ENCODE measurements around the gene SDR42E1. TPM values are rescaled to one million over a fixed set of nuclear protein-coding genes. Genes with fewer than 3 reads are reported as not detected.

SDR42E1 gene
- total RNA-seq, 1 donor from 2014 or later: 0.37 TPM

DNA sequence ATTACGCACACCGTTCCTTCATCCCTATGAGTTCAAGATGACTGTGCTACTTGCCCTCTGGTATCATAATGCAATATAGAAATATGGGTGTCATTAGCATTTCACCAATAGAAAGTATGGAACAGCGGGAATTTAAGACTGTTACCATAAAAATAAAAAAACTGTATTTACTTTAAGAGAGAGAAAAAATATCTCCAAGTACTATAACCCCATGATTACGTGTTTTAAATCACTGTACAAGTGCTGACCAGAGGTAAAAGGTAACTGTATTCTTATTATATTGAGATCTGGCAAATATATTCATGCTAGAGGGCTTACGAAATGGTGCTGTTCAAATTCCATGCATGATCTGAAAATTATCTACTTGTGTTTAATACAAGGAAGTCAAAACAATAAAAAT lies 5.2 kb downstream of the SDR42E1 start:
- Histone ChIP-seq H2AFZ (replicated peaks) (no peak overlapping the region), H3K9ac (no peak overlapping the region), H3K27ac (no peak overlapping the region), H3K27me3 (no peaks in the 10 kb centered on the region), H3K36me3 (no peaks in the 10 kb centered on the region), H3K4me3 (no peak overlapping the region), H3K79me2 (ENCODE audit: low read depth) (no peaks in the 10 kb centered on the region), H3K4me1 (peaks cover 4% of the 10 kb centered on the region), H3K9me3 (ENCODE audit: low read depth) (peaks cover 6% of the 10 kb centered on the region), H3F3A (ENCODE audit: low read depth) (no peaks in the 10 kb centered on the region), H3K4me2 (no peak overlapping the region), H4K20me1 (ENCODE audit: low read depth) (no peaks in the 10 kb centered on the region)
- Mint-ChIP-seq H3K4me3 (no peak overlapping the region), H3K4me1 (peaks cover 12% of the 10 kb centered on the region), H3K27me3 (ENCODE audit: insufficient read depth, low read depth) (peaks cover 15% of the 10 kb centered on the region), H3K27ac (no peak overlapping the region), H3K9me3 (peaks cover 33% of the 10 kb centered on the region), H3K36me3 (no peaks in the 10 kb centered on the region)
- DNase-seq (ENCODE audit: low spot score): no peak
- TF ChIP-seq EZH2 (IDR thresholded peaks at IDR 0.05): no peak
- no peak for TF ChIP-seq EZH2phosphoT487 (IDR thresholded peaks at IDR 0.05)

DNA sequence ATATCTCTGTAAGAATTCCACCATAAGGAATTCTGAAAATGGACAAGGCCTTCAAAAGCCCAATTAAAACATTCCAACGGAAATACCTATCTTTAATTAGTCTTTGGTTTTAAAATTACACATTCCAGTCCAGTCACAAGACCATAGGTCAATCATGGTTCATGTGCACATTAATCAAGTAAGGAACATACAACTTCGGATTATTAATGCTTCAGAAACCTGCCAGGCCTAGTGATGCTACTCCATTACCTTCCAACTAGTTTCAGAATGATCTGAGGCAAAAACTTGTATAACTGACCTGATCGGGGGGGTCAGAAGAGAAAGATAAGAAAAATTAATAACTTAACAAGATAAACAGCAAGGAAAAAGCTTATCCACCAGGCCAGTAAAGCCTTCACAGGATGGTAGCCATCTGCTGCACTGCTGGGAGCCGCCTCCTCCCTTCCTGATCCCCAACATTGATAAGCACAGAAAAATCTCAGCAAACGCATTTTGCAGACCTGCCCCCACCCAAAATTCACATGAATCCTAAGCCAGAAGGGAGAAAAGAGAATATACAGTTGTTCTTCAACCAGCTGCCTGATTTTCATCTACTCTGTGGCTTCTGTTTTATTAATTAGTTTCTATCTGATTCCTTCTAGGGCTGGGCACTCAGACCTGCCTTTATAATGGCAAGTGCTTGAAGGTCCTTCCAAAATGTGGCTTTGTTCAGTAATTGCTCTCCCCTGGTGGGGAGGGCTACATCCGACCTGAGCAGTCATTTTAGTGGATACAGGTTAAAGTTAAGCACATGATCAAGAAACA lies 6.0 kb downstream of the SDR42E1 start:
- Histone ChIP-seq H3K27ac (no peak overlapping the region), H4K20me1 (ENCODE audit: low read depth) (no peaks in the 10 kb centered on the region), H3K79me2 (ENCODE audit: low read depth) (no peaks in the 10 kb centered on the region), H3K9me3 (ENCODE audit: low read depth) (peaks cover 4% of the 10 kb centered on the region), H3K9ac (no peak overlapping the region), H3K4me3 (no peak overlapping the region), H3K36me3 (no peaks in the 10 kb centered on the region), H3F3A (ENCODE audit: low read depth) (no peaks in the 10 kb centered on the region), H3K27me3 (no peaks in the 10 kb centered on the region), H3K4me2 (no peak overlapping the region), H3K4me1 (peaks cover 4% of the 10 kb centered on the region), H2AFZ (replicated peaks) (no peak overlapping the region)
- TF ChIP-seq EZH2phosphoT487 (IDR thresholded peaks at IDR 0.05) (no peak), EZH2 (IDR thresholded peaks at IDR 0.05) (no peak), CTCF (IDR thresholded peaks at IDR 0.05) (no peak)
- H3K27ac Mint-ChIP-seq: no peak overlapping the region
- H3K36me3 Mint-ChIP-seq: no peaks in the 10 kb centered on the region
- H3K9me3 Mint-ChIP-seq: peaks cover 25% of the 10 kb centered on the region
- no peak for DNase-seq (ENCODE audit: low spot score)
- H3K27me3 Mint-ChIP-seq (ENCODE audit: insufficient read depth, low read depth): peaks cover 11% of the 10 kb centered on the region
- no peak overlapping the region for H3K4me3 Mint-ChIP-seq
- H3K4me1 Mint-ChIP-seq: peaks cover 12% of the 10 kb centered on the region

DNA sequence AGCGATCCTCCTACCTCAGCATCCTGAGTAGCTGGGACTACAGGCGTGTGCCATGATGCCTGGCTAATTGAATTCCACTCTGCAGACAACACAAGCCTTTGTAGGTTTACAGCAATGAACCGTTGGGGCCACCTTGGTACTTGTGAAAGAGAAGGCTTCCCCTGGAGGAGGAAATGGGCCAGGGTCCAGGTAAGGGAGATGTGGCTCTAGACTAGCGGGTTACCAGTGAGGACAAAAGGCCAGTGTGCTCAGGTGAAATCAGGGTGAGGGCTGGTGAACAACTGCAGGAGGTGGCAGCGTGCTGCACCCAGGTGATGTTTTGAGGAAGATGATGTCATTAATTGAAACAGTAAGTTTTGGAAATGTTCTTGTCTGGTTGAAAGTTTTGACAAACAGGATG lies 6.7 kb downstream of the SDR42E1 start:
- Mint-ChIP-seq H3K4me1 (peaks cover 12% of the 10 kb centered on the region), H3K4me3 (no peak overlapping the region), H3K9me3 (peaks cover 19% of the 10 kb centered on the region), H3K36me3 (no peaks in the 10 kb centered on the region), H3K27me3 (ENCODE audit: insufficient read depth, low read depth) (peaks cover 11% of the 10 kb centered on the region), H3K27ac (no peak overlapping the region)
- no peaks in the 10 kb centered on the region for H3K79me2 ChIP-seq (ENCODE audit: low read depth)
- H3K9me3 ChIP-seq (ENCODE audit: low read depth): no peaks in the 10 kb centered on the region
- peaks cover 4% of the 10 kb centered on the region for H3K4me1 ChIP-seq
- H3K27ac ChIP-seq: no peak overlapping the region
- no peaks in the 10 kb centered on the region for H4K20me1 ChIP-seq (ENCODE audit: low read depth)
- TF ChIP-seq EZH2 (IDR thresholded peaks at IDR 0.05) (no peak), EZH2phosphoT487 (IDR thresholded peaks at IDR 0.05) (no peak), CTCF (IDR thresholded peaks at IDR 0.05) (no peak)
- H3K27me3 ChIP-seq: no peaks in the 10 kb centered on the region
- no peak overlapping the region for H3K9ac ChIP-seq
- H3K36me3 ChIP-seq: no peaks in the 10 kb centered on the region
- no peaks in the 10 kb centered on the region for H3F3A ChIP-seq (ENCODE audit: low read depth)
- H3K4me3 ChIP-seq: no peak overlapping the region
- no peak overlapping the region for H2AFZ ChIP-seq (replicated peaks)
- no peak overlapping the region for H3K4me2 ChIP-seq
- no peak for DNase-seq (ENCODE audit: low spot score)

DNA sequence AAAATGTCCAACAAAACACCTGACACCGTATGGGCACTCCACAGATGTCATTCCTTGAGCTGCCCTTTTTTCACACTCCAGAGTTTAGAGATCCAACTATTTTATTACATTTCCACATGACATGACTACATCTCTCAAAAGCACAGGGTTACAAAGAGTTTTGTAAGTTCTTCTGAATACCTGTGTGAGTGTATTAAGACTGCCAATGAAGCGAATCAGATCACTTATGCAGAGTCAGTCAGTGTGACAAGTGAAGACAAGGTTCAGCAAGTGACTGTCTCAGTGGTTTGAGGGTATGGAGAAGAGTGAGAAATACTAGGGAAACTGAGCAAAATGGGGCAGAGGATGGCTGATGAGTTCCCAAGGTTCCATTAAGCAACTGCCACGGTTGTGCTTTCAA lies 8.4 kb downstream of the SDR42E1 start:
- no peaks in the 10 kb centered on the region for H3F3A ChIP-seq (ENCODE audit: low read depth)
- Mint-ChIP-seq H3K27ac (no peak overlapping the region), H3K9me3 (peaks cover 2% of the 10 kb centered on the region), H3K4me1 (peaks cover 13% of the 10 kb centered on the region), H3K36me3 (no peaks in the 10 kb centered on the region), H3K4me3 (no peak overlapping the region), H3K27me3 (ENCODE audit: insufficient read depth, low read depth) (peaks cover 2% of the 10 kb centered on the region)
- no peaks in the 10 kb centered on the region for H4K20me1 ChIP-seq (ENCODE audit: low read depth)
- no peak overlapping the region for H2AFZ ChIP-seq (replicated peaks)
- H3K4me3 ChIP-seq: no peak overlapping the region
- H3K4me2 ChIP-seq: no peak overlapping the region
- no peaks in the 10 kb centered on the region for H3K27me3 ChIP-seq
- no peak overlapping the region for H3K9ac ChIP-seq
- H3K79me2 ChIP-seq (ENCODE audit: low read depth): no peaks in the 10 kb centered on the region
- peaks cover 4% of the 10 kb centered on the region for H3K4me1 ChIP-seq
- TF ChIP-seq EZH2 (IDR thresholded peaks at IDR 0.05) (no peak), EZH2phosphoT487 (IDR thresholded peaks at IDR 0.05) (no peak), CTCF (IDR thresholded peaks at IDR 0.05) (no peak)
- no peaks in the 10 kb centered on the region for H3K9me3 ChIP-seq (ENCODE audit: low read depth)
- no peaks in the 10 kb centered on the region for H3K36me3 ChIP-seq
- no peak for DNase-seq (ENCODE audit: low spot score)
- H3K27ac ChIP-seq: no peak overlapping the region
